ENCODE measurements around the gene CHDH. TPM values are rescaled to one million over a fixed set of nuclear protein-coding genes. Genes with fewer than 3 reads are reported as not detected.

Gene CHDH
- total and polyA plus RNA-seq, 2 experiments from 2014 or later, result 2.3 to 6.6 TPM

GRCh38 chr3:53802256-53802880, 43.9 kb downstream of the CHDH start:
- Mint-ChIP-seq H3K4me3 (no peak overlapping the region), H3K36me3 (ENCODE audit: low read depth) (no peaks in the 10 kb centered on the region), H3K27ac (no peak overlapping the region; the same call in 1 of the 2 replicates), H3K27me3 (ENCODE audit: insufficient read depth, low read depth, poor library complexity) (peaks cover 5% of the 10 kb centered on the region), H3K9me3 (no peaks in the 10 kb centered on the region), H3K4me1 (peaks cover 16% of the 10 kb centered on the region)
- no peaks in the 10 kb centered on the region for H3K4me1 ChIP-seq (ENCODE audit: insufficient read depth)
- no peak overlapping the region for H3K27ac ChIP-seq (ENCODE audit: low read depth)
- H3K4me3 ChIP-seq, result no peak overlapping the region
- no peak for ATAC-seq
- H3K9me2 ChIP-seq (ENCODE audit: insufficient read depth), result no peaks in the 10 kb centered on the region
- H3K36me3 ChIP-seq (ENCODE audit: insufficient read depth), result no peaks in the 10 kb centered on the region
- no peaks in the 10 kb centered on the region for H3F3A ChIP-seq (replicated peaks; ENCODE audit: low read depth)
- no peaks in the 10 kb centered on the region for H3K27me3 ChIP-seq (ENCODE audit: insufficient read depth)
- H3K4me2 ChIP-seq, result no peak overlapping the region
- TF ChIP-seq CREB1 (CRISPR knock-in tag; IDR thresholded peaks at IDR 0.05; ENCODE audit: low read depth) (no peak), NANOG (IDR thresholded peaks at IDR 0.05; ENCODE audit: borderline replicate concordance) (no peak), POLR2AphosphoS5 (IDR thresholded peaks at IDR 0.05; ENCODE audit: low read depth) (no peak), ZNF114 (CRISPR knock-in tag; IDR thresholded peaks at IDR 0.05) (no peak), ZNF331 (CRISPR knock-in tag; IDR thresholded peaks at IDR 0.05; ENCODE audit: low read depth) (no peak), JUNB (IDR thresholded peaks at IDR 0.05; ENCODE audit: unreplicated experiment) (no peak), STAT1 (IDR thresholded peaks at IDR 0.05; ENCODE audit: unreplicated experiment) (no peak), EZH2phosphoT487 (IDR thresholded peaks at IDR 0.05; ENCODE audit: unreplicated experiment) (no peak), EZH2 (IDR thresholded peaks at IDR 0.05; ENCODE audit: low read depth, unreplicated experiment) (no peak), REST (IDR thresholded peaks at IDR 0.05; ENCODE audit: unreplicated experiment) (no peak)
- TF ChIP-seq, protein P1, sequence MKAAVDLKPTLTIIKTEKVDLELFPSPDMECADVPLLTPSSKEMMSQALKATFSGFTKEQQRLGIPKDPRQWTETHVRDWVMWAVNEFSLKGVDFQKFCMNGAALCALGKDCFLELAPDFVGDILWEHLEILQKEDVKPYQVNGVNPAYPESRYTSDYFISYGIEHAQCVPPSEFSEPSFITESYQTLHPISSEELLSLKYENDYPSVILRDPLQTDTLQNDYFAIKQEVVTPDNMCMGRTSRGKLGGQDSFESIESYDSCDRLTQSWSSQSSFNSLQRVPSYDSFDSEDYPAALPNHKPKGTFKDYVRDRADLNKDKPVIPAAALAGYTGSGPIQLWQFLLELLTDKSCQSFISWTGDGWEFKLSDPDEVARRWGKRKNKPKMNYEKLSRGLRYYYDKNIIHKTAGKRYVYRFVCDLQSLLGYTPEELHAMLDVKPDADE (IDR thresholded peaks at IDR 0.05), result no peak
- TF ChIP-seq, protein P2, sequence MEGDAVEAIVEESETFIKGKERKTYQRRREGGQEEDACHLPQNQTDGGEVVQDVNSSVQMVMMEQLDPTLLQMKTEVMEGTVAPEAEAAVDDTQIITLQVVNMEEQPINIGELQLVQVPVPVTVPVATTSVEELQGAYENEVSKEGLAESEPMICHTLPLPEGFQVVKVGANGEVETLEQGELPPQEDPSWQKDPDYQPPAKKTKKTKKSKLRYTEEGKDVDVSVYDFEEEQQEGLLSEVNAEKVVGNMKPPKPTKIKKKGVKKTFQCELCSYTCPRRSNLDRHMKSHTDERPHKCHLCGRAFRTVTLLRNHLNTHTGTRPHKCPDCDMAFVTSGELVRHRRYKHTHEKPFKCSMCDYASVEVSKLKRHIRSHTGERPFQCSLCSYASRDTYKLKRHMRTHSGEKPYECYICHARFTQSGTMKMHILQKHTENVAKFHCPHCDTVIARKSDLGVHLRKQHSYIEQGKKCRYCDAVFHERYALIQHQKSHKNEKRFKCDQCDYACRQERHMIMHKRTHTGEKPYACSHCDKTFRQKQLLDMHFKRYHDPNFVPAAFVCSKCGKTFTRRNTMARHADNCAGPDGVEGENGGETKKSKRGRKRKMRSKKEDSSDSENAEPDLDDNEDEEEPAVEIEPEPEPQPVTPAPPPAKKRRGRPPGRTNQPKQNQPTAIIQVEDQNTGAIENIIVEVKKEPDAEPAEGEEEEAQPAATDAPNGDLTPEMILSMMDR (conservative IDR thresholded peaks at IDR 0.05; ENCODE audit: low read depth in 2 of 2), result no peak
- TF ChIP-seq, protein P3, sequence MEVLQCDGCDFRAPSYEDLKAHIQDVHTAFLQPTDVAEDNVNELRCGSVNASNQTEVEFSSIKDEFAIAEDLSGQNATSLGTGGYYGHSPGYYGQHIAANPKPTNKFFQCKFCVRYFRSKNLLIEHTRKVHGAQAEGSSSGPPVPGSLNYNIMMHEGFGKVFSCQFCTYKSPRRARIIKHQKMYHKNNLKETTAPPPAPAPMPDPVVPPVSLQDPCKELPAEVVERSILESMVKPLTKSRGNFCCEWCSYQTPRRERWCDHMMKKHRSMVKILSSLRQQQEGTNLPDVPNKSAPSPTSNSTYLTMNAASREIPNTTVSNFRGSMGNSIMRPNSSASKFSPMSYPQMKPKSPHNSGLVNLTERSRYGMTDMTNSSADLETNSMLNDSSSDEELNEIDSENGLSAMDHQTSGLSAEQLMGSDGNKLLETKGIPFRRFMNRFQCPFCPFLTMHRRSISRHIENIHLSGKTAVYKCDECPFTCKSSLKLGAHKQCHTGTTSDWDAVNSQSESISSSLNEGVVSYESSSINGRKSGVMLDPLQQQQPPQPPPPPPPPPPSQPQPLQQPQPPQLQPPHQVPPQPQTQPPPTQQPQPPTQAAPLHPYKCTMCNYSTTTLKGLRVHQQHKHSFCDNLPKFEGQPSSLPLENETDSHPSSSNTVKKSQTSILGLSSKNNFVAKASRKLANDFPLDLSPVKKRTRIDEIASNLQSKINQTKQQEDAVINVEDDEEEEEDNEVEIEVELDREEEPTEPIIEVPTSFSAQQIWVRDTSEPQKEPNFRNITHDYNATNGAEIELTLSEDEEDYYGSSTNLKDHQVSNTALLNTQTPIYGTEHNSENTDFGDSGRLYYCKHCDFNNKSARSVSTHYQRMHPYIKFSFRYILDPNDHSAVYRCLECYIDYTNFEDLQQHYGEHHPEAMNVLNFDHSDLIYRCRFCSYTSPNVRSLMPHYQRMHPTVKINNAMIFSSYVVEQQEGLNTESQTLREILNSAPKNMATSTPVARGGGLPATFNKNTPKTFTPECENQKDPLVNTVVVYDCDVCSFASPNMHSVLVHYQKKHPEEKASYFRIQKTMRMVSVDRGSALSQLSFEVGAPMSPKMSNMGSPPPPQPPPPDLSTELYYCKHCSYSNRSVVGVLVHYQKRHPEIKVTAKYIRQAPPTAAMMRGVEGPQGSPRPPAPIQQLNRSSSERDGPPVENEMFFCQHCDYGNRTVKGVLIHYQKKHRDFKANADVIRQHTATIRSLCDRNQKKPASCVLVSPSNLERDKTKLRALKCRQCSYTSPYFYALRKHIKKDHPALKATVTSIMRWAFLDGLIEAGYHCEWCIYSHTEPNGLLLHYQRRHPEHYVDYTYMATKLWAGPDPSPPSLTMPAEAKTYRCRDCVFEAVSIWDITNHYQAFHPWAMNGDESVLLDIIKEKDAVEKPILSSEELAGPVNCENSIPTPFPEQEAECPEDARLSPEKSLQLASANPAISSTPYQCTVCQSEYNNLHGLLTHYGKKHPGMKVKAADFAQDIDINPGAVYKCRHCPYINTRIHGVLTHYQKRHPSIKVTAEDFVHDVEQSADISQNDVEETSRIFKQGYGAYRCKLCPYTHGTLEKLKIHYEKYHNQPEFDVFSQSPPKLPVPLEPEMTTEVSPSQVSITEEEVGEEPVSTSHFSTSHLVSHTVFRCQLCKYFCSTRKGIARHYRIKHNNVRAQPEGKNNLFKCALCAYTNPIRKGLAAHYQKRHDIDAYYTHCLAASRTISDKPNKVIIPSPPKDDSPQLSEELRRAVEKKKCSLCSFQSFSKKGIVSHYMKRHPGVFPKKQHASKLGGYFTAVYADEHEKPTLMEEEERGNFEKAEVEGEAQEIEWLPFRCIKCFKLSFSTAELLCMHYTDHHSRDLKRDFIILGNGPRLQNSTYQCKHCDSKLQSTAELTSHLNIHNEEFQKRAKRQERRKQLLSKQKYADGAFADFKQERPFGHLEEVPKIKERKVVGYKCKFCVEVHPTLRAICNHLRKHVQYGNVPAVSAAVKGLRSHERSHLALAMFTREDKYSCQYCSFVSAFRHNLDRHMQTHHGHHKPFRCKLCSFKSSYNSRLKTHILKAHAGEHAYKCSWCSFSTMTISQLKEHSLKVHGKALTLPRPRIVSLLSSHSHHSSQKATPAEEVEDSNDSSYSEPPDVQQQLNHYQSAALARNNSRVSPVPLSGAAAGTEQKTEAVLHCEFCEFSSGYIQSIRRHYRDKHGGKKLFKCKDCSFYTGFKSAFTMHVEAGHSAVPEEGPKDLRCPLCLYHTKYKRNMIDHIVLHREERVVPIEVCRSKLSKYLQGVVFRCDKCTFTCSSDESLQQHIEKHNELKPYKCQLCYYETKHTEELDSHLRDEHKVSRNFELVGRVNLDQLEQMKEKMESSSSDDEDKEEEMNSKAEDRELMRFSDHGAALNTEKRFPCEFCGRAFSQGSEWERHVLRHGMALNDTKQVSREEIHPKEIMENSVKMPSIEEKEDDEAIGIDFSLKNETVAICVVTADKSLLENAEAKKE (CRISPR knock-in tag; IDR thresholded peaks at IDR 0.05), result no peak
- H3K79me2 ChIP-seq (replicated peaks; ENCODE audit: insufficient read depth), result no peaks in the 10 kb centered on the region
- no peaks in the 10 kb centered on the region for H4K20me1 ChIP-seq (replicated peaks; ENCODE audit: insufficient read depth)
- DNase-seq (ENCODE audit: low spot score), result no peak
- no peak overlapping the region for H2AFZ ChIP-seq
